NK-92 treated with Interleukin-12 subunit alpha and Interleukin-12 subunit beta, amount 100 ng/mL, for 24 hours (cell line): ENCODE results near the gene BDKRB1.

Experiments used
- DNase-seq: peaks from one replicate; lab custom pipeline; 2025; lab: John Stamatoyannopoulos, UW

Gene BDKRB1

GRCh38 chr14:96281486-96281885 lies 25.5 kb downstream of the BDKRB1 start:
- no peak for DNase-seq

GRCh38 chr14:96284008-96284407 lies 28.0 kb downstream of the BDKRB1 start:
- DNase-seq: no peak

- no peak for DNase-seq
These were observed 28.4 kb downstream of the BDKRB1 start for GRCh38 chr14:96284430-96284829.

- no peak for DNase-seq
These were observed 29.7 kb downstream of the BDKRB1 start for GRCh38 chr14:96285667-96286066.

GRCh38 chr14:96286251-96286650 lies 30.2 kb downstream of the BDKRB1 start:
- DNase-seq: no peak

- DNase-seq: no peak
These were observed 31.8 kb downstream of the BDKRB1 start for GRCh38 chr14:96287856-96288255.

GRCh38 chr14:96294246-96294645 lies 38.2 kb downstream of the BDKRB1 start:
- no peak for DNase-seq

- DNase-seq: no peak
These were observed 41.0 kb downstream of the BDKRB1 start for GRCh38 chr14:96297000-96297399.

GRCh38 chr14:96297997-96298515 lies 42.0 kb downstream of the BDKRB1 start:
- no peak for DNase-seq

- no peak for DNase-seq
These were observed 43.4 kb downstream of the BDKRB1 start for GRCh38 chr14:96299441-96299840.

GRCh38 chr14:96303981-96304380 lies 48.0 kb downstream of the BDKRB1 start:
- no peak for DNase-seq

- DNase-seq: peak; percentile 3
These were observed 48.9 kb downstream of the BDKRB1 start for GRCh38 chr14:96304956-96305355.

GRCh38 chr14:96307434-96307833 lies 51.4 kb downstream of the BDKRB1 start:
- DNase-seq: no peak

- DNase-seq: no peak
These were observed 53.3 kb downstream of the BDKRB1 start for GRCh38 chr14:96309133-96309895.

GRCh38 chr14:96309896-96310330 lies 53.9 kb downstream of the BDKRB1 start:
- no peak for DNase-seq

- DNase-seq: no peak
These were observed 54.9 kb downstream of the BDKRB1 start for GRCh38 chr14:96310906-96311305.
